H1 (cell line): ENCODE data around the gene DSTYK. TPM values are rescaled to one million over a fixed set of nuclear protein-coding genes. Genes with fewer than 3 reads are reported as not detected.

Source experiments
- CTCF ChIA-PET: fragments of 300-600 bp; sonication (Branson Sonifier 250); formaldehyde crosslinking; loops from one replicate; lab custom pipeline; 2021; ENCODE audit not compliant: partially characterized antibody; lab: Charles Lee
- POLR2A ChIA-PET: fragments of 300-600 bp; sonication (Branson Sonifier 250); formaldehyde crosslinking; loops from one replicate; lab custom pipeline; 2021; ENCODE audit warnings: inconsistent platforms; ENCODE audit not compliant: partially characterized antibody; lab: Charles Lee
- DNase-seq, 2 experiments: peaks; one replicate each; pipeline versions ENCODE4 v3.0.0 to v3.0.0-alpha.2; 2010 to 2022; ENCODE audit warnings: low spot score in 2 of 2, low read depth in 1 of 2, mixed read lengths in 1 of 2
- FAIRE-seq: peaks from 2 replicates; lab custom pipeline; 2011; peaks lifted over from hg19 to GRCh38; lab: Jason Lieb, UNC
- H2AFZ ChIP-seq: 2 replicates; pipeline ENCODE4 v1.8.1; 2012; ENCODE audit warnings: low read length, inconsistent platforms
- H2AK5ac ChIP-seq: 2 replicates; pipeline ENCODE4 v1.6.1; 2013; ENCODE audit warnings: low read depth, low read length
- H2BK120ac ChIP-seq: replicated peaks from 2 replicates; pipeline ENCODE3; 2013; ENCODE audit warnings: low read depth, low read length, inconsistent platforms
- H2BK12ac ChIP-seq: 2 replicates; pipeline ENCODE4 v1.6.1; 2013; ENCODE audit warnings: low read depth, low read length
- H2BK15ac ChIP-seq: 2 replicates; pipeline ENCODE4 v1.6.1; 2013; ENCODE audit warnings: low read length
- H2BK20ac ChIP-seq: 2 replicates; pipeline ENCODE4 v1.6.1; 2013; ENCODE audit warnings: low read length
- H2BK5ac ChIP-seq: 2 replicates; pipeline ENCODE4 v1.6.1; 2013; ENCODE audit warnings: low read depth, low read length
- H3K14ac ChIP-seq: 2 replicates; pipeline ENCODE4 v1.6.1; 2013; ENCODE audit warnings: inconsistent platforms; ENCODE audit not compliant: insufficient read length
- H3K18ac ChIP-seq: 2 replicates; pipeline ENCODE4 v1.6.1; 2013; ENCODE audit warnings: low read length; ENCODE audit errors: extremely low read depth
- H3K23ac ChIP-seq: 2 replicates; pipeline ENCODE4 v1.6.1; 2013; ENCODE audit warnings: inconsistent platforms; ENCODE audit not compliant: insufficient read length
- H3K23me2 ChIP-seq: 2 replicates; pipeline ENCODE4 v1.6.1; 2013; ENCODE audit warnings: low read depth, low read length
- H3K27ac ChIP-seq: 2 replicates; pipeline ENCODE4 v1.6.1; 2011; ENCODE audit warnings: low read depth, low read length, inconsistent platforms
- H3K27me3 ChIP-seq, 4 experiments: replicated peaks in 1 of 4; 1 replicate in 1 of 4; 2 replicates in 3 of 4; pipeline versions ENCODE4 v1.6.1 to v1.8.1; 2011 to 2013; ENCODE audit warnings: low read length in 3 of 4, mild to moderate bottlenecking in 3 of 4, inconsistent platforms in 2 of 4, mixed read lengths in 2 of 4, moderate library complexity in 1 of 4; ENCODE audit not compliant: control insufficient read depth in 3 of 4, insufficient read depth in 3 of 4; ENCODE audit errors: extremely low read depth in 1 of 4
- H3K36me3 ChIP-seq, 4 experiments: 2 replicates each; pipeline versions ENCODE4 v1.6.1 to v1.8.1; 2011 to 2013; ENCODE audit warnings: mild to moderate bottlenecking in 4 of 4, low read length in 3 of 4, moderate library complexity in 2 of 4, control low read depth in 1 of 4, inconsistent platforms in 1 of 4; ENCODE audit not compliant: insufficient read depth in 4 of 4, control insufficient read depth in 2 of 4
- H3K4ac ChIP-seq: replicated peaks from 2 replicates; pipeline ENCODE3; 2013; ENCODE audit warnings: low read length, low read depth, mixed read lengths, inconsistent platforms; ENCODE audit not compliant: insufficient read length
- H3K4me1 ChIP-seq, 4 experiments: replicated peaks in 1 of 4; 1 replicate in 1 of 4; 2 replicates in 3 of 4; pipeline versions ENCODE4 v1.6.1 to v1.8.1; 2011 to 2013; ENCODE audit warnings: low read length in 3 of 4, inconsistent platforms in 2 of 4, mixed read lengths in 1 of 4; ENCODE audit not compliant: insufficient read depth in 4 of 4, control insufficient read depth in 3 of 4
- H3K4me2 ChIP-seq, 2 experiments: 2 replicates each; pipeline versions ENCODE4 v1.6.1 to v1.8.1; 2011 to 2013; ENCODE audit warnings: low read depth in 2 of 2, low read length in 2 of 2, control low read depth in 1 of 2, inconsistent platforms in 1 of 2, mild to moderate bottlenecking in 1 of 2; ENCODE audit not compliant: insufficient read depth in 1 of 2
- H3K4me3 ChIP-seq, 4 experiments: fragments of 200-600, 300-600 bp in 1 of 4; sonication (generic), shearing (Covaris generic), sonication (Bioruptor Twin) in 1 of 4; 2 replicates each; pipeline versions ENCODE4 v1.5.1 to v1.8.1; 2011 to 2016; ENCODE audit warnings: low read length in 4 of 4, low read depth in 3 of 4, control low read depth in 2 of 4, inconsistent platforms in 2 of 4, mild to moderate bottlenecking in 2 of 4, mixed read lengths in 1 of 4, moderate library complexity in 1 of 4; ENCODE audit not compliant: insufficient read depth in 2 of 4; ENCODE audit errors: extremely low read depth in 1 of 4
- H3K56ac ChIP-seq: replicated peaks from 2 replicates; pipeline ENCODE3; 2013; ENCODE audit warnings: low read depth, mild to moderate bottlenecking, mixed read lengths, low read length, inconsistent platforms; ENCODE audit not compliant: insufficient read length
- H3K79me1 ChIP-seq: 2 replicates; pipeline ENCODE4 v1.6.1; 2013; ENCODE audit warnings: low read depth, low read length, control low read depth
- H3K79me2 ChIP-seq, 2 experiments: 2 replicates each; pipeline versions ENCODE4 v1.6.1 to v1.8.1; 2012 to 2013; ENCODE audit warnings: low read length in 2 of 2, mild to moderate bottlenecking in 2 of 2, inconsistent platforms in 1 of 2; ENCODE audit not compliant: insufficient read depth in 2 of 2, control insufficient read depth in 1 of 2
- H3K9ac ChIP-seq, 4 experiments: replicated peaks in 1 of 4; 1 replicate in 1 of 4; 2 replicates in 3 of 4; pipeline versions ENCODE4 v1.6.1 to v1.8.1; 2011 to 2013; ENCODE audit warnings: low read depth in 3 of 4, low read length in 3 of 4, control low read depth in 2 of 4, mild to moderate bottlenecking in 2 of 4, moderate library complexity in 2 of 4, inconsistent platforms in 1 of 4; ENCODE audit errors: extremely low read depth in 1 of 4
- H3K9me3 ChIP-seq, 2 experiments: 2 replicates each; pipeline versions ENCODE4 v1.6.1 to v1.8.1; 2012 to 2013; ENCODE audit warnings: mild to moderate bottlenecking in 2 of 2, moderate library complexity in 2 of 2, control low read depth in 1 of 2, inconsistent platforms in 1 of 2, low read depth in 1 of 2, low read length in 1 of 2, mixed read lengths in 1 of 2; ENCODE audit not compliant: insufficient read depth in 2 of 2
- H4K20me1 ChIP-seq, 2 experiments: replicated peaks in 1 of 2; 2 replicates each; pipeline versions ENCODE3 to v1.8.1; 2011 to 2013; ENCODE audit warnings: inconsistent platforms in 2 of 2, low read length in 2 of 2, mild to moderate bottlenecking in 1 of 2; ENCODE audit not compliant: insufficient read depth in 2 of 2, control insufficient read depth in 1 of 2
- H4K5ac ChIP-seq: 2 replicates; pipeline ENCODE4 v1.6.1; 2013; ENCODE audit warnings: low read length, low read depth, mixed read lengths, inconsistent platforms; ENCODE audit not compliant: insufficient read length
- H4K8ac ChIP-seq: 2 replicates; pipeline ENCODE4 v1.8.0; 2013; ENCODE audit warnings: mild to moderate bottlenecking, moderate library complexity, low read length, inconsistent platforms; ENCODE audit not compliant: insufficient read depth; ENCODE audit errors: extremely low read depth
- H4K91ac ChIP-seq: replicated peaks from 2 replicates; pipeline ENCODE3; 2013; ENCODE audit warnings: low read length, mixed read lengths, inconsistent platforms; ENCODE audit not compliant: insufficient read length
- BRCA1 ChIP-seq: IDR thresholded peaks from 2 replicates; pipeline ENCODE4 v1.6.1; 2012; ENCODE audit warnings: low read depth, low read length, improper control_type of control experiment
- E2F6 ChIP-seq: IDR thresholded peaks from 2 replicates; pipeline ENCODE4 v1.6.1; 2012; ENCODE audit warnings: inconsistent platforms
- MAFK ChIP-seq: IDR thresholded peaks from 2 replicates; pipeline ENCODE4 v1.6.1; 2012; ENCODE audit warnings: low read depth, mild to moderate bottlenecking, improper control_type of control experiment, low read length
- WGBS, 2 experiments: shearing (Covaris generic) in 1 of 2; methylation state at CpG; one replicate each; pipeline versions ENCODE4 v1.1.6 to v1.1.7; 2013 to 2015; ENCODE audit warnings: low lambda C conversion rate in 2 of 2, mixed read lengths in 2 of 2, inconsistent platforms in 1 of 2, low coverage in 1 of 2, missing lambda C conversion rate in 1 of 2; ENCODE audit not compliant: insufficient replicate concordance in 2 of 2, insufficient coverage in 1 of 2, insufficient read length in 1 of 2; ENCODE audit errors: extremely low coverage in 1 of 2, missing lambda C conversion rate in 1 of 2; 5-methylcytosine and 5-hydroxymethylcytosine counted together
- polyA plus RNA-seq, 7 experiments: library from polyadenylated mRNA; depleted of rRNA in 3 of 7; stranded (reverse) in 5 of 7; unstranded in 2 of 7; fragments of >200 nt in 5 of 7; fragments of 200-250 nt in 2 of 7; gene quantifications; 1 replicate in 5 of 7; 2 replicates in 1 of 7; 4 replicates in 1 of 7; pipeline versions ENCODE4 v1.2.1 to v1.2.3, GENCODE V29; 2011 to 2013; ENCODE audit warnings: missing spikeins in 2 of 7, mixed read lengths in 2 of 7
- total RNA-seq: library from RNA; stranded (reverse); fragmentation: NEBNext Ultra II Directional; extraction: Animal tissue kit (Norgen Biotek cat#: 25700); gene quantifications from 2 replicates; pipeline ENCODE4 v1.2.1, GENCODE V29; 2021

The DSTYK gene
- total and polyA plus RNA-seq, 2 of the 8 experiments (the other 6 are each of a cell fraction or from before 2014, with no cell fraction given): 2.7 to 8.5 TPM

- WGBS, 2 experiments: 84% methylated on average over 3 of the region's 3 CpGs; no CpG with 5 or more reads in 1 of the 2 experiments
- no peak overlapping the region for H3K23ac ChIP-seq
- POLR2A ChIA-PET: interaction anchor here (0.6 kb wide), 1 partner anchor 23 kb away, joined by 3 read pairs; no protein-coding TSS in a partner anchor
- H3K18ac ChIP-seq: no peak overlapping the region
- no peak overlapping the region for H3K14ac ChIP-seq
- H3K9me3 ChIP-seq: no peaks in the 10 kb centered on the region
- H2BK12ac ChIP-seq: no peak overlapping the region
- TF ChIP-seq MAFK: no peak
- TF ChIP-seq E2F6: no peak
- no peak for TF ChIP-seq BRCA1
- no peaks in the 10 kb centered on the region for H3K23me2 ChIP-seq
- no peak overlapping the region for H4K91ac ChIP-seq
- H3K4me2 ChIP-seq: no peak overlapping the region
- FAIRE-seq (no peak), DNase-seq (no peak)
- no peak overlapping the region for H3K56ac ChIP-seq
- H2BK20ac ChIP-seq: no peak overlapping the region
- no peak overlapping the region for H4K8ac ChIP-seq
- H3K79me1 ChIP-seq: no peaks in the 10 kb centered on the region
- H3K9ac ChIP-seq: no peak overlapping the region
- no peaks in the 10 kb centered on the region for H3K36me3 ChIP-seq
- no peaks in the 10 kb centered on the region for H3K27me3 ChIP-seq
- H2BK5ac ChIP-seq: no peak overlapping the region
- no peaks in the 10 kb centered on the region for H3K79me2 ChIP-seq
- no peak overlapping the region for H3K27ac ChIP-seq
- no peak overlapping the region for H3K4ac ChIP-seq
- H2BK120ac ChIP-seq: no peak overlapping the region
- no peak overlapping the region for H2BK15ac ChIP-seq
- 0 out of 7 replicates have a peak, but pooled peaks cover 0 to 3% (median 0%) of the 10 kb centered on the region in 4 experiments for H3K4me1 ChIP-seq
- H4K20me1 ChIP-seq: no peaks in the 10 kb centered on the region
- no peak overlapping the region for H2AFZ ChIP-seq
- no peak overlapping the region for H4K5ac ChIP-seq
- no peak overlapping the region for H2AK5ac ChIP-seq
- CTCF ChIA-PET: interaction anchor here (0.6 to 1.5 kb wide), 2 partner anchors 108 to 276 kb away, joined by 3 to 4 read pairs; no protein-coding TSS in a partner anchor
- no peak overlapping the region for H3K4me3 ChIP-seq
Observed at GRCh38 chr1:205217418-205217817, 5.9 kb upstream of the DSTYK start.
